ENCODE data around the gene DNAJC28. TPM values are rescaled to one million over a fixed set of nuclear protein-coding genes. Genes with fewer than 3 reads are reported as not detected.
A peak's percentile ranks its signal among the peaks of the same experiment; 100 is the strongest.

The DNAJC28 gene
- total and polyA plus RNA-seq, 9 of the 15 experiments (the other 6 are each of a cell fraction or from before 2014, with no cell fraction given), result 0.68 to 2.5 (median 1.1) TPM

GRCh38 chr21:33491373-33492102 lies at the start of gene DNAJC28 (continued):
- TF ChIP-seq STAT6 (CRISPR knock-in tag; IDR thresholded peaks at IDR 0.05), result no peak
- no peak for TF ChIP-seq STAT5B (CRISPR knock-in tag; IDR thresholded peaks at IDR 0.05)
- peak; percentile 2 for TF ChIP-seq MTA1 (IDR thresholded peaks at IDR 0.05; ENCODE audit: borderline replicate concordance)
- no peak; the same call in 1 of the 2 replicates for TF ChIP-seq MEF2D (tag; conservative IDR thresholded peaks at IDR 0.05; ENCODE audit: low read depth)
- peak; percentile 81 for TF ChIP-seq KLF13 (tag; IDR thresholded peaks at IDR 0.05; ENCODE audit: borderline replicate concordance, low read depth)
- no peak for TF ChIP-seq DEAF1 (CRISPR knock-in tag; IDR thresholded peaks at IDR 0.05)
- peak; percentile 59; the same call in 1 of the 2 replicates for TF ChIP-seq ZBTB17 (CRISPR knock-in tag; IDR thresholded peaks at IDR 0.05)
- TF ChIP-seq ZNF584 (CRISPR knock-in tag; IDR thresholded peaks at IDR 0.05; ENCODE audit: low read depth), result no peak
- no peak for TF ChIP-seq CREB3 (tag; conservative IDR thresholded peaks at IDR 0.05; ENCODE audit: low read depth)
- TF ChIP-seq MXI1 (IDR thresholded peaks at IDR 0.05; ENCODE audit: low read depth, low read length), result no peak
- no peak for TF ChIP-seq GABPB2 (CRISPR knock-in tag; conservative IDR thresholded peaks at IDR 0.05)
- no peak for TF ChIP-seq POU5F1 (IDR thresholded peaks at IDR 0.05; ENCODE audit: borderline replicate concordance, low read depth, low read length, partially characterized antibody)
- TF ChIP-seq ZNF699 (CRISPR knock-in tag; IDR thresholded peaks at IDR 0.05; ENCODE audit: insufficient replicate concordance), result no peak
- TF ChIP-seq RBFOX2 (IDR thresholded peaks at IDR 0.05; ENCODE audit: low read depth, low read length), result peak; percentile 92
- TF ChIP-seq ZNF696 (CRISPR knock-in tag; conservative IDR thresholded peaks at IDR 0.05), result no peak
- no peak for TF ChIP-seq ATF2 (CRISPR knock-in tag; IDR thresholded peaks at IDR 0.05)
- peak; percentile 92 for TF ChIP-seq SAP30 (IDR thresholded peaks at IDR 0.05; ENCODE audit: borderline replicate concordance, insufficient read depth, low read depth, low read length, poor library complexity, severe bottlenecking)
- no peak for TF ChIP-seq ZNF347 (CRISPR knock-in tag; IDR thresholded peaks at IDR 0.05; ENCODE audit: low read depth)
- no peak for TF ChIP-seq TEAD4 (IDR thresholded peaks at IDR 0.05; ENCODE audit: low read length)
- TF ChIP-seq TEAD4 (CRISPR knock-in tag; IDR thresholded peaks at IDR 0.05; ENCODE audit: borderline replicate concordance), result no peak
- no peak for TF ChIP-seq CBX2 (IDR thresholded peaks at IDR 0.05; ENCODE audit: insufficient read depth, low read length, poor library complexity, severe bottlenecking)

Measured in K562 (cell line).